SK-MEL-5 (cell line): ENCODE data around the gene LMO7. TPM values are rescaled to one million over a fixed set of nuclear protein-coding genes. Genes with fewer than 3 reads are reported as not detected.

Source experiments
- DNase-seq: peaks from one replicate; pipeline ENCODE4 v3.0.0-alpha.2; 2016; ENCODE audit warnings: low read depth, low spot score
- in situ Hi-C: cut with HindIII; loops from 2 replicates; pipeline ENCODE4 v1.10.0; 2016; ENCODE audit warnings: low sequenced_read_pairs, high pct_unique_total_duplicates, low pct_unique_long_range_greater_than_20kb
- total RNA-seq: library from RNA; depleted of rRNA; stranded (reverse); fragments of >200 nt; shearing (Covaris generic); gene quantifications from 2 replicates; pipeline ENCODE4 v1.2.3, GENCODE V29; 2014

Gene LMO7
- total RNA-seq, 1 experiment from 2014 or later: 2.4 TPM

DNA sequence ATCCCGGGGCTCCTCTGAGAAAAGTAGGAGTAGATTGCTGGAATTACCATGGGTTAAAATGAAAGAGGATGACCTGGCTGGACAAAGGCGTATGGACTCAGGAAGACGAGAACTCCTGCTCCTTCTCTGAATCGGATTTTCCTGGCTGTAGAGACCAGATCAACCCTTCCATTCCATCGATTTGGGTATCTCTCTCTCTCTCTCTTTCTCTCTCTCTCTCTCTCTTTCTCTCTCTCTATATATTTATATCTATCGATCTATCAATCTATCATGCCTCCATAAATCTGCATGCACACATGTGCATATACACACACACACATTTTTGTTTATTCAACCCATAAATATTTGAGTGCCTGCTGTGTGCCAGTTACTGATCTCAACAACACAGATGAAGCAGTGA lies 234.9 kb downstream of the LMO7 start:
- DNase-seq: no peak
- in situ Hi-C loops: no loop called here

DNA sequence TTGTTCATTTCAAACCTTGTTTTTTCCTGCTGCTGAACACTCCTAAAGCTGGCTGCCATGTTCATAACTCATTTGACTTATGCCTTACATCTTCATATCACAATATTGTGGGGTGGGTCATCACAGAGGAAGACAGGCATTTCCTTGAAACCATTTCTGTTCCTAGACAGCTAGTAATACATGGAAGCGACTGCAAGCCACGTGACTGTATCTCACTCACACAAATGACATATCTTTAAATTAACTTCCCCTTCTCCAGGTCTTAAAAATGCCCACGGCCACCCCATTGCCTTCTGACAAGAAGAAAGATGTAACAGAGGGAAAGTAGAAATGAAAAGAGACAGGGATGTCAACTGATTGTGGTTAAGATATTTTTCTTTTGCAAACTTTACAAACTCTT lies 236.8 kb downstream of the LMO7 start:
- in situ Hi-C loops: no loop called here
- DNase-seq: no peak

- in situ Hi-C loops: no loop called here
- no peak for DNase-seq
Measured at GRCh38 chr13:75873494-75873893, 237.4 kb downstream of the LMO7 start.

DNA sequence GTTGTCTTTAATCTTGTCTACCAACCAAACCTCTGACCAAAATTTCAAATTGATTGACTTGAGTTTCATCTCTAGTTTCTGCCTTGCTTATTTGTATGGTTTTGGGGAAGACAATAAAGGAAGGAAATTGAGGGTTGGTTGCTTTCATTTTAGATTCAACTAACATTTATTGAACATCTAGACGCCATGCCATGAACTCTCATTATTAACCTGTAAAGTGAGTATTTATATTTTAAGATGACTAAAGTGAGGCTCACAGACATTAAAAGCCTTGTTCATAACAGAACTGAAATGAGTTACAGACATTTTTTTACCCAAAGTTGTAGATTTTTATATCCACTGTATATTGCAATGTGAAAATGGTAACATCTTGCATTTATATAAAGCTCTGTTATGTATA lies 239.3 kb downstream of the LMO7 start:
- in situ Hi-C loops: no loop called here
- DNase-seq: no peak

DNA sequence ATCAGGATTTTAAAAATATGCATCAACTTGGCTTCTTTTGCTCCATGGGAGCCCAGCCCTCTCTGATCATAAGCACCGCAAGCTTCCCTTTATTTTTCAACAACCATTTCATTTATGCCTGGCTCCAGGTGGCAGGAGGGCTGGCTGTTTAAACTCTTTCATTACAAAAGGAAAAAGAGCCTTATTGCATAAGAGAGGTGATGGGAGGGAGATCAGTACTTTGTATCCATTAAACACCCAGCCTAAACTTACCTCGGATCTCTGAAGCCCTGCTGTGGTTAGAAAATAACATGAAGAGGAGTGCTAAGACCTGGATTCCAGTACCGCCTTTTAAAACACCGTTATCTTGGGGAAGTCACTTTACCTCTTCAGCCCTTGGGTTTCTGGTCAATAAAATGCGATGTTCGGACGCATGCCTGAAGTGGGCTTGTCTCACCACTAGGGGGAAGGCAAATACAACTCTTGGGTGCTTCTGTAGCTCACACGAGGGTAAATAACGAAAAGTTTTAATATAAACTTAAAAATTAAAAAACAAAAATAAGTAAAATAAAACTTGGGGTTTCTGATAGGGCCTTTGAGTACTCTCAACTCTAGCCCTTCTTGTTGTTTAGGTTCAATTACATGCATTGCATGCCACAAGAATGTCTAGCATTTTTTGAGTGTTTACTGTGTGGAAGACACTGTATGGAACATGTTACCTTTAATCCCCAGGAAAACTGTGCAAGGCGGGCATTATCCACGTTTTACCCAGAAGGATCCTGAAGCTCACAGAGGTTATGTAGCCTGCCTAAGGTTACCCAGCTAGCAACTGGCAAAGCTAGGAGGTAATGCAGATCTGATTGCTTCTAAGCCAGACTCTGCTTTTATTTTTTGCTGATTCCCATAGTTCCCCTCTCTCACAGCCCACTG lies 240.3 kb downstream of the LMO7 start:
- in situ Hi-C loops: no loop called here
- peak; percentile 81 for DNase-seq

- in situ Hi-C loops: no loop called here
- no peak for DNase-seq
Measured at GRCh38 chr13:75877071-75877470, 240.9 kb downstream of the LMO7 start.

DNA sequence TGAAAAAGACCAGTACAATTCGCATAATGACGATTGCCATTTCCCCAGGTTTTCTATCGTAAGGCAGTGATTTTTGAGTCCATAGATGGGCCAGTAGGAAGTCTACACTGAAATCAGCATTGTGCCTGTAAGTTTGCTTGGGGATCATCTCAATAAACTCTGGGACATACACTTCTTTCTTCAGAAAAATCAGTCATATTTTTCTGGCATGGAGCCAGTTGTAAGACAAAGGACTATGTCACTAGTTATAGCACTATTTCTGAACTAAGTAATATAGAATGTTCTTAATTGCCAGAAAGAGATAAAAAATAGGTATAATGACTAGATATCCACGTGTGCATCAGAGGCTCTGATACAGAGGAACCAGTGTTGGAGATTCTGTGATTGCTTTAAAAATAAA lies 243.5 kb downstream of the LMO7 start:
- peak; percentile 15 for DNase-seq
- in situ Hi-C loops: no loop called here

DNA sequence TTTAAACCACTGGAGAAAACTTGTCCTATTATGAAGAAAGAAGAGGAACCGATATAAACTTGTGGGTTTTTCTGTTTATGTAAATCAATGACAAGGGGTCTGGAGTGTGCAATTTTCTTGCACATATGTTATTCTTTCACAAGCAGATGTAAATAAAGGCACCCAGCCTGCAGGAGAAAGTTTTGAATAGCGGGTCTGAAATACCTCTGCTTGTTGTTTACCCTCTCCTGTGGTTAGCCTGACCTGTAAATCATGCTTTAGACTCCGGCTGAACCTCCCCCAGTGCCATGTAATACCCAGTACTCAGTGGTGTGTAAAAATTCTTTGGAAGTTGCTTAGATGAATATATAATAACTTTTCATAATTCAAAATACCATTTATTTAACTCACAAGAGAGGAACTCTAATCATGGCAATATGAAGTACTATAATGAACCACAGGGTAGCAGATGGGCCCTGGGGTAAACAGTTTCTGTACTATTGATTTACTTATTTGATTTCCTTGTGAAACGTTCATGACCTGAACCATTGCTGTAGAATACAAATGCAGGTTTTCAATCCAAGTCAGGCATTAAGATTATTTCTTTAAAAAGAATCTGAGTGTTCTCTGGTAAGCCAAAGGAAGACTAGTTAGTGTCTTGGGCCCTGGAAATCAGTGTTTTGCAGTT lies 245.1 kb downstream of the LMO7 start:
- no peak for DNase-seq
- in situ Hi-C loops: no loop called here

GRCh38 chr13:75882261-75882660 lies 246.1 kb downstream of the LMO7 start:
- in situ Hi-C loops: no loop called here
- no peak for DNase-seq

GRCh38 chr13:75889427-75889826 lies 253.3 kb downstream of the LMO7 start:
- in situ Hi-C loops: no loop called here

DNA sequence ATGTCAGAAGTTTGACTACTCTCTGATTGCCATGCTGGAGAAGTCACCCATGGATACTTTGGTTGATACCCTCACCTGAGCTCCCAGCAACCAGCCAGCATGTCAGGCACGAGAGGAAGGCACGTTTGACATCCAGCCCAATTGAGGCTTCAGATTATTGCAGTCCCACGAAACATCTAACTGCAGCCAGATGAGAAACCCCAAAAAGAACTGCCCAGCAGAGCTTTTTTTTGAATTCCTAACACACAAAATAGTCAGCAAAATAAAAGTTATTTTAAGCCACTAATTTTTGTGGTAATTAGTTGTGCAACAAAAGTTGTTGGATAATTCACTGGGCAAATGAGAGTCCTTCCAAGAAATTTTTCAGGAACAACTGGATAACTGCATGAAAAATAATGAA lies 259.0 kb downstream of the LMO7 start:
- in situ Hi-C loops: no loop called here
- no peak for DNase-seq

More at GRCh38 chr13:75889427-75889826, 253.3 kb downstream of the LMO7 start:
- DNase-seq: no peak

GRCh38 chr13:75896271-75896670 lies 260.1 kb downstream of the LMO7 start:
- DNase-seq: peak; percentile 18
- in situ Hi-C loops: no loop called here

GRCh38 chr13:75897386-75897785 lies 261.3 kb downstream of the LMO7 start:
- in situ Hi-C loops: no loop called here
- DNase-seq: no peak

DNA sequence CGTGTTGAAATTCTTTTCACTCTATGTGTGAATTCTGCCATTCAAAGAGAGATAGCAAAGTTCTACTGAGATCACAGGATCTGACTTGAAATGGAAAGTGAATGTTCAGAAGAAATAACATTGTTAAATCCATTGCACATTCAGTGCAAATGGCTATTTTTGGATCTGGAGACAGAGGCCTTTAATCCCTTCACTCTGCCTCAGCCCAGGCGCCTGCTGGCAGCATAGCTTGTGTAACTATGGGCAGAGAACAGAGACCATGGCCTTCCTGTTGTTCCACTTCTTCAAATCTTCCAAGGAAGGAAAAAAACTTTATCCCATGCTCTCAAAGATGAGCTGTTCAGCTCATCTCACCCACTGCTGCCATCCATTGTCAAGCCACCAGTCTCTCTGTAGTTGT lies 265.4 kb downstream of the LMO7 start:
- in situ Hi-C loops: no loop called here
- no peak for DNase-seq

- in situ Hi-C loops: no loop called here
- DNase-seq: no peak
Measured at GRCh38 chr13:75902166-75903104, 266.3 kb downstream of the LMO7 start.

GRCh38 chr13:75904012-75904411 lies 267.9 kb downstream of the LMO7 start:
- in situ Hi-C loops: no loop called here
- no peak for DNase-seq

DNA sequence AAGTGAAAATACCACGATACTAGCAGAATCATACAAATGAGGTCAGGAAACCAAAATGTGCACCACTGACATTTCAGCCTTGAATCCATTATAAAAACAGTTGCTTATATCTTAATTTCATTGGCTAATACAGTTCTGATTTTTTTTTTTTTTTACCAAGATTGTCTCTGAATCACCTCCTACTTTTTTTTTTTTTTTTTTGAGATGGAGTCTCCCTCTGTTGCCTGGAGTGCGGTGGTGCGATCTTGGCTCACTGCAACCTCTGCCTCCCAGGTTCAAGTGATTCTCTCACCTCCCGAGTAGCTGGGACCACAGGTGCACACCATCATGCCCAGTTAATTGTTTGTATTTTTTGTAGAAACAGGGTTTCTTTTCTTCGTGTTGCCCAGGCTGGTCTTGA lies 270.2 kb downstream of the LMO7 start:
- in situ Hi-C loops: no loop called here
- DNase-seq: no peak

DNA sequence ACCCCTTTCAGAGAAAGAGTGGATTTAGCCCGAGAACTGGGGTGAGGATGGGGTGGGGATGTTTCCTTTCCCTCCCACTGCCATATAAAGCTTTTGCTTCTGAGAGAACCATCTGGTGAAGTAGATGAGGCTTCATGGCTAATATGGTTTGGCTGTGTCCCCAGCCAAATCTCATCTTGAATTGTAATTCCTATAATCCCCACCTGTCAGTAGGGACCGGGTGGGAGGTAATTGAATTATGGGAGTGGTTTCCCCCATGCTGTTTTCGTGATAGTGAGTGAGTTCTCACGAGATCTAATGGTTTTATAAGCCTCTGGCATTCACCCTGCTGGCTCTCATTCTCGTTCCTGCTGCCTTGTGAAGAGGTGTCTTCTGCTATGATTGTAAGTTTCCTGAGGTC lies 270.9 kb downstream of the LMO7 start:
- in situ Hi-C loops: no loop called here

More for the DNA sequence above, 270.9 kb downstream of the LMO7 start:
- no peak for DNase-seq
